Activated gamma-delta T cell treated with Interleukin-2 at 50 U/mL for 16 hours (primary cell): ENCODE results near the gene EVI5.

Experiments
- DNase-seq: peaks from one replicate; pipeline ENCODE4 v3.0.0-alpha.2; 2020

EVI5 gene

DNA sequence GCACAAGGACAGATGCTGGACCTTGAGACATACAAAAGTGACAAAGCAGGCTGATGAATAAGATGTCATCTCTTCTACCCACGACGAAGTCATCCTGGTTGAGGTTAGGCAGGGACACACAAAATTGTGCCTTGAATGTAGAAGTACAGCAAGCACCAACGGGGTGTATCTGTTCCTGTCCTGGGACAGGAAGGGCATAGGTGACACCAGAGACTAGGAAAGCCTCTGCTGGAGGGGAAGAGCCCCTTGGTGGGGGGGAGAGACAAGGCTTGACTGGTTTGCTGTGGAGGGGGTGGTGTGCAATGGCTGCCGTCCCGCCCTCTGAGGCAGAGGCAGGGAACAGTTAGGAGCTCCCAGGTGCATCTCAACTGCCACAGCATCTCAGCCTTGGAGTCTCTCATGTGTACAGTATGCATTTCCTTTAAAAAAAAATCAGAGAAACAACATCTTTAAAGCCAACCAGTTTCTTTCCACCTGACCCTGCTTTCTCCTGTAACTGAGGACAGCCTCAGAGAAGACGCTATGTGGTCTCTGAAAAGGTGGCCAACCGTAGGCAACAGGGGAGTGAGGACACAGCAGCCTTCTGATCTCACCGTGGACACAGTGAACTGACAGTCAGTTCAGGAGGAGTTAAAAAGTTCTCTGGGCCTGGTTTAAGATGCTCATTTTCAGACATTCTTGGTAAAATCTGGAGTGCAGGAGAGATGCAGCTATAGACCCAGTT lies 280.5 kb downstream of the EVI5 start:
- DNase-seq = no peak

DNA sequence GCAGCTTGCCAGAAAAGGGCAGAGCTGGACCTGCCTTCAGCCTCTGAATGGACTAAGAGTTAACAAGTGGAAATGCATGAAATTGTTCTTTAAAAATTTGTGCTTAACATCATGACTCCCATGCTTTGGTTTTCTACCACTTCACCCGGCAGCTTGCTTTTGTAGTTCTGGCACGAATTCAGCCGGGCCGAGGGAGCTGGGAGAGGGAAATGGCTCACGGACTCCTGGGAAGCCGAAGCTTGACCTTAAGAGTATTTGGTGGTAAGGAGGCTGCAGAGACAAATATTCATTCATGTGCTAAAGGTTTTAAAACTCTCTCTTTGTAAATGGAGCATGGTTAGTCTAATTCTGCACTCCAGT lies 281.0 kb downstream of the EVI5 start:
- DNase-seq = no peak

DNA sequence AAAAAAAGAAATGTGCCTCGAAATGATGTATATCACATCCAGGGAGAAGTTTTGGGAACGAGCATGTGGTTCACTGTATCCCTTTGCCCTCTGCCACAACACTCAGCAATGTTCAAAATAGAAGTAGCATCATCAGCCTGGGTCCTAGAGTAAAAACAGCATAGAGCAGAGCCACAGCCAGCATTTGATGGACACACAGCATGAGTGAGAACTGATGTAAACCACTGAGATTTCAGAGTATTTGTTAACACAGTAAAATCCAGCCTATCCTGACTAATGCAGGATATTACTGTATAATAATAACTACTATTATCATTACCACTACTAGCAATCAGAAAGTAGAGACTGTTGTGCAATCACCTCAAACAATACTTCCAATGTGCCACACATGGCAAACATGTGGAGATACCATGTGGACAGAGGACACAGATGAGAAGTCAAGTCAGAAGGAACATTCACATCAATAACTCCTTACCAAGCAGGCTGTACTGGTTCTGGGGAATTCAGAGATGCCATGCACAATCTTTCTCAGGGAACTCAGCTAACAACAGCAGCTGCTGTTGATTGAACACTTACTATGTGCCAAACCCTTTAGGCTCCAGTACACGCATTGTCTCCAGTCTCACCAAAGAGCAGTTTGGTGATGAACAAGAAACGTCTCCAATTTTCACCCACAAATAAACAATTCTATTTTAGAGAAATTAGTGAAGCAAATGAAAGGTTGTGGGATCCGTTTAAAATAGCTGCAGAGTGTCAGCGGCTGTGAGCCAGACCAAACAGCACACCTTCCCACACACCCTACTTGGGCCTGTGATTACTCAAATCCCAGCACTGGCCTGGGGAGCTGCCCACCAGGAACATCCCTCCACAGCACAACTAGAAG lies 281.6 kb downstream of the EVI5 start:
- DNase-seq = no peak

DNA sequence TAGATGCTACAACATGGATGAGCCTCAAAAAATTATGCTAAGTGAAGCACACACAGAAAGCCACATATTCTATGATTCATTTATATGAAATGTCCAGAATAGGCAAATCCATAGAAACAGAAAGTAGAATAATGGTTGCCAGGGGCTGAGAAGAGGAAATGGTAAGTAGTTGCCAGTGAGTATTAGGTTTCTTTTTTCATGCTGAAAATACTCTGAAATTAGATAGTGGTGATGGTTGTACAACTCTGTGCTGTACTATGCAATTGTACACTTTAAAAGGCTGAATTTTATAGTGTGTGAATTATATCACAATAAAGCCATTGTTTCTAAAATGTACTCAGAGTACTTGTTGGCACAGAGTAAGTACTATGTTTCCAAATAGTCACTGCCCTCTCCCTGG lies 282.7 kb downstream of the EVI5 start:
- no peak for DNase-seq

GRCh38 chr1:92500552-92500951 lies 284.4 kb downstream of the EVI5 start:
- DNase-seq = no peak

DNA sequence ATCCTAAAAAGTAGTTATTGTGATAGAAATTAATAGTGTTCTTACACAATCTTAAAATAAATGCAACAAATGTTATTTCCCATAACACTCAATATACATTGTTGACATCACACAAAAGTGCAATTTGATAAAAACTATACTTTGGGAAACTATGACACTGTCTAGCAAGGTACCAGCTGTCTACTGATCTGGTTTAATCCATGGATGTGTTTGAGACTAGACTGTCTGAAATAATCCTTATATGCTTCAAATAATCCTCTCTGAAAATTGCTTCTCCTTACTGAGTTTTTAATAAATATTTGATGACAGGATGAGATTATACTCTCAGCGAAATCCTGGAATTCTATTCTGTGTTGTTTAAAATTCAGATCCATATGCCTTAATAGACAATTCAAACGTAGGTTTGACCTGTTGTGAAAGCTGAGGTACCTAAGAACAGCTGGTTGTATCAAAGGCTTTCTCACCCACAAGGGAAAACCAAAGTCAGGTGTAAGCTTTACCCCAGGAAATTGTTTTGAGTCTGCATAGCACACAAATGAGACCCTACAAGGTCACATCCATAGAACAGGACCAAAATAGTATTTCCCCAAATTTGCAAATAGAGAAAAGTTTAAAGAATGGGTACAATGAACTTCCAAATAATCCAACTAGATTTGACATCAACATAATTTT lies 289.4 kb downstream of the EVI5 start:
- DNase-seq = no peak

GRCh38 chr1:92494485-92495141 lies 290.3 kb downstream of the EVI5 start:
- DNase-seq = no peak

- no peak for DNase-seq
These were observed 291.8 kb downstream of the EVI5 start for GRCh38 chr1:92493139-92493538.

DNA sequence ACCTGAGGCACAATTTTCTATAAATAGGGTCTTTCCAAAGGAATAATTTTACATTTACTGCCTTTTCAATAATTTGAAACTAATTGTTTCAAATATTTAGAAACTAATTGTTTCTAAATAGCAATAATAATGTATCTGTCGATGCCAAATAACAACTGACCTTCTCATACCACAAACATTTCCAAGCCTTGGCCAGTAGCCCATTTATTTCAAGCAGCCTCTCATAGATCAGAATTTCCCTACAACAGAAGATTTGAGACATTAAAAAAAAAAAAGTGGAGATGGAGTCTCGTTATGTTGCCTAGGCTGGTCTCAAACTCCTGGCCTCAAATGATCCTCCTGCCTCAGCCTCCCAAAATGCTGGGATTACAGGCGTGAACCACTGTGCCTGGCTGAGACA lies 296.1 kb downstream of the EVI5 start:
- no peak for DNase-seq

DNA sequence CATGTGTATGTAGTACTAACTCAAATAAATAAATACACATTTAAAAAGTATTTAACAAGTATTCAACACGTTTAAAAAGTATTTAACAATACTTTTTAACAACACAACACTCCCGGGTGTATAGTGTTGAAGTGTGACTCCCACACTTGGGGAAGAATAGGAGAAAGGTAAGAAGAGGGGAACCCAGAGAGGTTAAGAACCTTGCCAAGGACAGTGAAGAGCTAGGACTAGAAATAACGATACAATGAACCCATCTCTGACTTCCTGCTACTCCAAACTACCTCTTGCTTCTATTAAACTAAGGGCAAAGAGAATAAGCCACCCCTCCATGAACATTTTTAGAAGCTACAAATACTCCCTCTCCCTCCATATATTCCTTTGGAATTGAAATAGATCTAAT lies 296.5 kb downstream of the EVI5 start:
- DNase-seq = no peak

DNA sequence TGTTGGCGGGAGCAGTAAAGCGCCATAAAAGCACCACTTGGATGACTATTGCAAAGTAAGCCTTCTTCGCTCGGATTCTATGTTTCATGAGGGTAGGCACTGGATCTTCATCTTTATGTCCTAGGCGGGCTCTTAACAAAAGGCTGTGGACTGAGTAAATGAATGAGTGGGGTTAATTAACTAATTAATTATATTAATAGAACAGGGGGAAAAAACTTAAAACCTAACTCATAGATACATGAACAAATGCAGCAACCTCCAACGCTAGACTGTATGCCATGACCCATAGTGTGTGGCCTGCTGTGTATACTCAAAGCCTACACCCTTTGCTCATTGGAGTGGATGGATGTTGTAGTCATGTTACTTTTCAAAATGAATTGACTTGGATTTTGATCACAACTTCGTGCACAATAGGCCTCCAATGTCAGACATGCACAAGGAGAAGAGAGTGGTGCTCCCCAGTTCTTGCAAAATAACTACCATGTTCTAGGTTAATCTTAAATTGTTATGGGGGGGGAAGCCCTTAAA lies 297.8 kb downstream of the EVI5 start:
- DNase-seq = no peak

DNA sequence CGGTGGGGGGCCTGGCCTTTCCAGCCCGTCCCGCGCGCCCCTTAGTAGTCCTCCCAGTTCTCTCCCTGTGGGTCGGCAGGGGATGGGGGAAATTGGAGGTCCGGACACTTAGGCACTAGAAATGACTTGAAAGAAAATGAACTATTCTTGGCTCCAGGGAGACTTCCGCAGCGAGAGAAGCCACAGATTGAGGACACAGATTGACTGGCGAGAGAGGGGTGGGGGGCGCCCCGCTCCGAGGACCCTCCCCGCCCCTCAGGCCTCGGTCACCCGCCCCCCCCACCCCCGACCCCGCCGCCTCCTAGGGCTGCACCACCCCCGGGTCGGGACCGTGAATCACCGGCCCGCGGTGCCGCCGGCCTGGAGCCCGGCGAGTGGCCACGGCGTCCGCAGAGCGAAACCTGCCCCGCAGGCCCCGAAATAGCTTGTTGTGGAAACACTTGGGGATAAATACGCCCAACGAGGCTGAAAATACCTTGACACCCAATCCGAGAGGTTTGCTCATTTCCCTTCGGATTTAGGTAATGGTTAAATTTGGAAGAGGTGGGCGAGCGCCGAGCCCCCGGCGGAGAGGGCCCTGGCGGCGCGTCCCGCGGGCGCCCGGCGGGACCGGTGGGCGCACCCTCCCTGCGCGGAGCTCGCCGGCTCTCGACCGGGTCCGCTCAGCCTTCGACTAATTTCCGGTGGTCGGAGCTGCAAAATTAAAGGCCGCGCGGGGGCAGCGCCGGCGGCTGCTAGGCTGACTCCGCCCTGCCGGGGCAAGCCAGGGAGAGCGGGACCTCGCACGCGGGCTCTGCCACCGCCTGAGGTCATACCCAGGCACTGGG lies 298.4 kb downstream of the EVI5 start, which contains the start of gene GFI1:
TSS of gene GFI1 (minus strand) at position 675 of the 827 bp plus-strand sequence. CDS start 3,438 bp downstream, outside the sequence.
- peak; percentile 46 for DNase-seq

- DNase-seq = peak; percentile 77
These were observed 299.3 kb downstream of the EVI5 start for GRCh38 chr1:92485381-92486250.

- DNase-seq = peak; percentile 57
These were observed 300.2 kb downstream of the EVI5 start for GRCh38 chr1:92484472-92485380.

DNA sequence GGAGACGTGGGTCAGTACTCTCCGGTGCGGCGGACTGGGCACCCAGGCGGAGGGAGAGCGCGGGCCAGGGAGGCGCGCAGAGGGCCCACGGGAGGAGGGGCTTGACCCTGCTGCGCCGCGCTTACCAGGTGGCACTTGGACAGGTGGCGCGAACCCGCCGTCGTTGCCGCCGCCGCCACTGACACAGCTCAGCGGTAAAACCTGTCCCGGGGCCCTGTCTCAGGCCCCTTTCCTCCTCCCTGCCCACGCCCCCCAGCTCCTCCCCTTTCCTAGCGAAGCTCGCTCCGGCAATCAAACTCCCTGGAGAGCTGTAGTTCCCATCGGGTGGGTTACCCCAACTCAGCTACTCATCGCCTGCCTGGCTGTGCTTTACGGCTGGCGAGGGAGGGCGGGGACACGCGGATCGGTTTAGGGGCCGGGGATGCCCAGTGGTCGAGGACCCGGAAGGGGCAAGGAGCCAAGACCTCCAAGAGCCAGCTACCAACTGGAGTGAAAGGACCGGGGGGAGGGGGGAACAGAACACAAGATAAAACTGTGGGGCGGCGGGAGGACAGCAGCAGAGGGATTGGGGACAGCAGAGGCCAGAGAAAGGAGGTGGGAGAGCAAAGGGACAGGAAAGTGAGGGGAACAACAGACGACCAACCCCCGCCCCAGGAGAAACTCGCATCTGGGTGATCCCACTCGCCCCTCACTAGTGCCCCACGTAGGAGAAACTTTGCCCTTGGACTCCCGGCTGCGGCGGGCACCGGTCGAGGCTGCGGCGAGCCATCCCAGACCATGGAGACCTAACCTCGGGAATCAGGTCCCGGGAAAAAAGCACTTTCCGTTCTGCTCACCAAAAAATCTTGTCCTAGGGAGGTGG lies 301.1 kb downstream of the EVI5 start:
- DNase-seq = peak; percentile 31

DNA sequence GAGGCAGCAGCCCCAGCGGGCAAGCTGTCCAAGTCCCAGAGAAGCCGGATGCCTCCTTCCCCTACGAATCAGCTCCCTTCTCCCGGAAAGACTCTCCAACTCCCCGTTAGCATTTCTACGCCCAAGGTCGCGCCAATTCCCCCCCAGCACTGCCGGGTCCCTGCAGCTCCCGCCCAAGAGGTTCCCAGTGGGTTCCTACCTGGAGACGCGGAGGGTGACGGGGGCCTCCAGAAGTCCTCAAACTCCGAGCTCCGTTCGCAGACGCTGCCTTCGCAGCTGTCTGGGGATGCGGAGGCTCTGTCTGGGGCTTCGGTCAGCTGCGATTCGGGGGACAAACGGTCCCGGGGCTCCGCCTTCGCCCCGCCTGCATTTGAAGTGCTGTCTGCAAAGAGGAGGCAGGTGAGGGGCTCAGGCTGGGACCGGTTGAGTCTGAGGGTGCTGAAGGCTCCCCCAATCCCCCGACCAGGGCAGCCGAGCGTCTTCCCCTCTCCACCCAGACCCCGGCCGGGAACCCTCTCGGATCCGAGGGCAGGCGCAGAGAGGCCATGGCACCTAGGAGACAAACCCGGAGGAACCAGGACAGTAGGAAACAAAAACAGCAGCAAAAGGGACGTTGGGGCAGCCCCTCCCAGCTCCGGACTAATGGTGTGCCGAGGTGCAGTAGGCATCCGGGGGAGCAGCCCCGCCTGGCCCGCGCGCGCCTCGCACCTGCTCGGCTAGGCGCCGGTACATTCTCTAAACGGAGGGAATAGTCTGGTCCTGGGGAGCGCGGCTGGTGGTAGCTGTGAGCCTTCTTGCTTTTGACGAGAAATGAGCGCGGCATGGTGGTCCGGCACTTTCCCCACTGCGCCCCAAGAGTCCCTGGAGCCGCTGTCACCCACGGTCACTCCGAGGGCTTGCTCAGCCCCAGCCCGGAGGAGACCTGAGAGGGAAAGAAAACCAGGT lies 302.0 kb downstream of the EVI5 start:
- peak; percentile 38 for DNase-seq

DNA sequence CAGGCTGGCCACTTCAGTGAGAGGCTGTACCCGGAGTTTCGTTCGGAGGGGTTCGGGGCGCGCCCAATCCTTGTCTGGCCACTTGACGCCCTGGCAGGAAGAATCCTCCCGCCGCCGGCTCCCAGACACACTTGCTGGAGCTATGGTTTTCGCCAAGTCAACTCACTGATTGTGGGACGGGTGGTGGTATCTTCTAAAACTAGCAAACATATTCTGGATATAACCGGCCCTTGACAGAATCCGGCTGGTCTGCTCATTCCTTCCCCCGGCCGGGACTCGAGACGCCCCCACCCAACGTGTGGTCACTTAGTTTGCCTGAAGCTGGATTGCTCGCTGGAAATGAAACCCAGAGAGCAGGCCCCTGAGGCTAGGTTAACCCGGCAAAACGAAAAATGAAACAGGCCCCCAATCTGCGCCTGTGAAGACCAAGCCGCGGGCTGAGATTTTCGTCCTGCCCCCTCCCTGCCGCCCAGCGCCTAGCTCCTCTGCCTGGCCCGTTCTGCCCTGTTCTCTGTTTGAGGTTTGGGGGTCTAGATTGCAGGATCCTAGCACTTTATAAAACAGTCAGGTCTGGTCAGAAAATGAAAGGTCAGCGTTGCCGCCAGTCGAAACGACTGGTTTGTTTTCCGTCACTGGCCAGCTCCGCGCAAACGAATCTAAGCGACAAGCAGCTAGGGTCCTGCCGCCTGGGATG lies 302.8 kb downstream of the EVI5 start:
- DNase-seq = no peak
